SH-SY5Y (cell line): ENCODE measurements around the gene PFKFB1.

Source experiments
- GATA2 ChIP-seq: IDR thresholded peaks from 2 replicates; pipeline ENCODE4 v1.6.1; 2011; ENCODE audit warnings: mild to moderate bottlenecking, low read depth, low read length
- GATA3 ChIP-seq: IDR thresholded peaks from 2 replicates; pipeline ENCODE4 v1.6.1; 2011; ENCODE audit warnings: low read depth, mild to moderate bottlenecking, low read length, moderate library complexity

DNA sequence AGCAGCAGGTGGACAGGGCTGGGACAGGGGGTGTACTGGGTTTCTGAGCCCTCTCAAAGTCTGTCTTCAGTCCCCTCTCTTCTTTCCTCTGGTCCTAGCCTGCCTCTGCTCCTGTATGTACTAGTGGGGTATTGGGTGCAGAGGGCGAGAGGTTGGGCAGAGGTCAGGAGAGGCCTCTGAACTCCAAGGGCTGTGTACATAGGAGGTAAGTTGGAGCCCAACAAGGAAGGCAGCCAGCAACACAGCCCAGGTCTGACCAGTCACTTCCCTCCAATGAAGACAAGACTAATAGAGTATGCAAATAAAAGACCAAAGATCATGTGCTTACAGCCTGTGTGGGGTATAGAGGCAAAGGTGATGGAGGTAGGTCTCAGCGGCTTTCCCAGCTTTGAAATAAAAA lies at the start of gene PFKFB1:
- TF ChIP-seq GATA3, result no peak
- TF ChIP-seq GATA2, result no peak
